GM23338 (cell line): ENCODE results near the gene NMBR.

ENCODE experiments used
- EZH2 ChIP-seq: fragments of 200-600 bp; sonication (generic); IDR thresholded peaks from one replicate; pipeline ENCODE4 v1.8.0; 2017; ENCODE audit warnings: antibody characterized with exemption, mild to moderate bottlenecking, low read depth; ENCODE audit not compliant: unreplicated experiment
- EZH2phosphoT487 ChIP-seq: fragments of 200-600 bp; sonication (generic); IDR thresholded peaks from one replicate; pipeline ENCODE4 v1.8.1; 2018; ENCODE audit warnings: antibody characterized with exemption; ENCODE audit not compliant: unreplicated experiment
- POLR2AphosphoS5 ChIP-seq: IDR thresholded peaks from 2 replicates; pipeline ENCODE4 v1.6.1; 2016; ENCODE audit warnings: antibody characterized with exemption, low read depth
- STAT1 ChIP-seq: IDR thresholded peaks from one replicate; pipeline ENCODE4 v1.6.1; 2016; ENCODE audit warnings: antibody characterized with exemption; ENCODE audit not compliant: unreplicated experiment
- TF ChIP-seq, protein P1 (sequence below), 2 experiments: fragments of 200-600 bp in 1 of 2; sonication (generic) in 1 of 2; conservative IDR thresholded peaks; 2 replicates each; pipeline versions ENCODE4 v1.5.1 to v1.6.1; 2016 to 2017; ENCODE audit warnings: antibody characterized with exemption in 2 of 2, low read depth in 2 of 2, mild to moderate bottlenecking in 2 of 2, moderate library complexity in 1 of 2
- TF ChIP-seq, protein P2 (sequence below): IDR thresholded peaks from one replicate; pipeline ENCODE4 v1.6.1; 2018; ENCODE audit warnings: antibody characterized with exemption; ENCODE audit not compliant: unreplicated experiment

DNA sequence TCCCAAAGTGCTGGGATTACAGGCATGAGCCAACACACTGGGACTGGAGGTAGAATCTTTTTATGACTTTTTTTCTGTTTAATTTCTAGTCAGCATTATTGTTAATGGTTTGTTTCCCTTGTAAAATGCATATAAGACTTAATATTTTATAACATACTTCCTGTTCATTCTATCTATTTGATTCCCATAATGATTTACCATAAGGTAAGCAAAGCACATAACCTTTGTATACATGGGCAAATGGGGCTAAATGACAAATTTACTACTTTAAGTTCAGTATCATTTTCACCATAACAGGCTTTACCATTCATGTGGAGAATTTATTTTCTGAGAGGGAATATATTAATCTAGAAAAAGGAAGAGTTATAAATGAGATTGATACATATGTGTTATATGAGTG is 24.4 kb upstream of the NMBR start:
- TF ChIP-seq, protein P1, sequence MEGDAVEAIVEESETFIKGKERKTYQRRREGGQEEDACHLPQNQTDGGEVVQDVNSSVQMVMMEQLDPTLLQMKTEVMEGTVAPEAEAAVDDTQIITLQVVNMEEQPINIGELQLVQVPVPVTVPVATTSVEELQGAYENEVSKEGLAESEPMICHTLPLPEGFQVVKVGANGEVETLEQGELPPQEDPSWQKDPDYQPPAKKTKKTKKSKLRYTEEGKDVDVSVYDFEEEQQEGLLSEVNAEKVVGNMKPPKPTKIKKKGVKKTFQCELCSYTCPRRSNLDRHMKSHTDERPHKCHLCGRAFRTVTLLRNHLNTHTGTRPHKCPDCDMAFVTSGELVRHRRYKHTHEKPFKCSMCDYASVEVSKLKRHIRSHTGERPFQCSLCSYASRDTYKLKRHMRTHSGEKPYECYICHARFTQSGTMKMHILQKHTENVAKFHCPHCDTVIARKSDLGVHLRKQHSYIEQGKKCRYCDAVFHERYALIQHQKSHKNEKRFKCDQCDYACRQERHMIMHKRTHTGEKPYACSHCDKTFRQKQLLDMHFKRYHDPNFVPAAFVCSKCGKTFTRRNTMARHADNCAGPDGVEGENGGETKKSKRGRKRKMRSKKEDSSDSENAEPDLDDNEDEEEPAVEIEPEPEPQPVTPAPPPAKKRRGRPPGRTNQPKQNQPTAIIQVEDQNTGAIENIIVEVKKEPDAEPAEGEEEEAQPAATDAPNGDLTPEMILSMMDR (conservative IDR thresholded peaks at IDR 0.05; ENCODE audit: low read depth in 2 of 2) = no peak
- TF ChIP-seq EZH2 (no peak), STAT1 (no peak), EZH2phosphoT487 (no peak), POLR2AphosphoS5 (no peak)
- TF ChIP-seq, protein P2, sequence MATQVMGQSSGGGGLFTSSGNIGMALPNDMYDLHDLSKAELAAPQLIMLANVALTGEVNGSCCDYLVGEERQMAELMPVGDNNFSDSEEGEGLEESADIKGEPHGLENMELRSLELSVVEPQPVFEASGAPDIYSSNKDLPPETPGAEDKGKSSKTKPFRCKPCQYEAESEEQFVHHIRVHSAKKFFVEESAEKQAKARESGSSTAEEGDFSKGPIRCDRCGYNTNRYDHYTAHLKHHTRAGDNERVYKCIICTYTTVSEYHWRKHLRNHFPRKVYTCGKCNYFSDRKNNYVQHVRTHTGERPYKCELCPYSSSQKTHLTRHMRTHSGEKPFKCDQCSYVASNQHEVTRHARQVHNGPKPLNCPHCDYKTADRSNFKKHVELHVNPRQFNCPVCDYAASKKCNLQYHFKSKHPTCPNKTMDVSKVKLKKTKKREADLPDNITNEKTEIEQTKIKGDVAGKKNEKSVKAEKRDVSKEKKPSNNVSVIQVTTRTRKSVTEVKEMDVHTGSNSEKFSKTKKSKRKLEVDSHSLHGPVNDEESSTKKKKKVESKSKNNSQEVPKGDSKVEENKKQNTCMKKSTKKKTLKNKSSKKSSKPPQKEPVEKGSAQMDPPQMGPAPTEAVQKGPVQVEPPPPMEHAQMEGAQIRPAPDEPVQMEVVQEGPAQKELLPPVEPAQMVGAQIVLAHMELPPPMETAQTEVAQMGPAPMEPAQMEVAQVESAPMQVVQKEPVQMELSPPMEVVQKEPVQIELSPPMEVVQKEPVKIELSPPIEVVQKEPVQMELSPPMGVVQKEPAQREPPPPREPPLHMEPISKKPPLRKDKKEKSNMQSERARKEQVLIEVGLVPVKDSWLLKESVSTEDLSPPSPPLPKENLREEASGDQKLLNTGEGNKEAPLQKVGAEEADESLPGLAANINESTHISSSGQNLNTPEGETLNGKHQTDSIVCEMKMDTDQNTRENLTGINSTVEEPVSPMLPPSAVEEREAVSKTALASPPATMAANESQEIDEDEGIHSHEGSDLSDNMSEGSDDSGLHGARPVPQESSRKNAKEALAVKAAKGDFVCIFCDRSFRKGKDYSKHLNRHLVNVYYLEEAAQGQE = no peak
